Right atrium auricular region (tissue), 2 donors: Measurements from ENCODE around the gene MXRA8. TPM values are rescaled to one million over a fixed set of nuclear protein-coding genes. Genes with fewer than 3 reads are reported as not detected.
A peak's percentile ranks its signal among the peaks of the same experiment; 100 is the strongest.

Experiments used
- DNase-seq: peaks from one replicate; pipeline ENCODE4 v3.0.0-alpha.2; 2019; ENCODE audit warnings: low spot score
- H3K27ac ChIP-seq, 2 donors: fragments of 200-600 bp; sonication (generic); 1 replicate in 1 of 2; 2 replicates in 1 of 2; pipeline ENCODE4 v1.5.1; 2016 to 2019
- H3K27me3 ChIP-seq, 2 donors: fragments of 200-600 bp; sonication (generic); one replicate each; pipeline versions ENCODE4 v1.5.1 to v1.6.0; 2017 to 2019
- H3K36me3 ChIP-seq: fragments of 200-600 bp; sonication (generic); one replicate; pipeline ENCODE4 v1.5.1; 2016
- H3K4me1 ChIP-seq, 2 donors: fragments of 200-600 bp; sonication (generic); one replicate each; pipeline versions ENCODE4 v1.5.1 to v1.6.0; 2017 to 2019
- H3K4me3 ChIP-seq, 2 donors: fragments of 200-600 bp; sonication (generic); 1 replicate in 1 of 2; 2 replicates in 1 of 2; pipeline ENCODE4 v1.5.1; 2017 to 2019; ENCODE audit warnings: mild to moderate bottlenecking in 1 of 2, moderate library complexity in 1 of 2
- H3K9me3 ChIP-seq, 2 donors: fragments of 200-600 bp; sonication (generic); one replicate each; pipeline ENCODE4 v1.5.1; 2019
- CTCF ChIP-seq, 2 donors: fragments of 200-600 bp; sonication (generic); IDR thresholded peaks; one replicate each; pipeline ENCODE4 v1.5.1; 2019; ENCODE audit warnings: antibody characterized with exemption in 2 of 2
- total RNA-seq, 2 donors: library from RNA; depleted of rRNA; stranded (reverse); fragments of >200 nt; gene quantifications; one replicate each; pipeline ENCODE4 v1.1.0, GENCODE V29; 2016

Gene MXRA8
- total RNA-seq, 2 donors from 2014 or later: 53.4 to 58.6 TPM

GRCh38 chr1:1327291-1327690 is 31.1 kb downstream of the MXRA8 start:
- Histone ChIP-seq H3K27ac (no peak overlapping the region), H3K4me1 (peaks cover 0 to 56% of the 10 kb centered on the region in 2 donors), H3K36me3 (peaks cover 23% of the 10 kb centered on the region), H3K9me3 (no peaks in the 10 kb centered on the region), H3K4me3 (no peak overlapping the region), H3K27me3 (no peaks in the 10 kb centered on the region)
- TF ChIP-seq CTCF (IDR thresholded peaks at IDR 0.05): no peak
- no peak for DNase-seq

- no peak for TF ChIP-seq CTCF (IDR thresholded peaks at IDR 0.05)
- peak overlapping the region in 1 of 2 donors; percentile 91 for H3K4me3 ChIP-seq
Measured at GRCh38 chr1:1326075-1326605, 32.2 kb downstream of the MXRA8 start.

GRCh38 chr1:1325288-1326074 is 32.9 kb downstream of the MXRA8 start:
- no peak for DNase-seq
- H3K4me3 ChIP-seq: peak overlapping the region; percentile 91 to 96
- no peaks in the 10 kb centered on the region for H3K9me3 ChIP-seq
- TF ChIP-seq CTCF (IDR thresholded peaks at IDR 0.05): no peak
- peaks cover 24% of the 10 kb centered on the region for H3K36me3 ChIP-seq
- peak overlapping the region; percentile 76 to 91 for H3K27ac ChIP-seq
- no peaks in the 10 kb centered on the region for H3K27me3 ChIP-seq
- H3K4me1 ChIP-seq: peaks cover 0 to 64% of the 10 kb centered on the region in 2 donors

More at GRCh38 chr1:1326075-1326605, 32.2 kb downstream of the MXRA8 start:
- Histone ChIP-seq H3K27me3 (no peaks in the 10 kb centered on the region), H3K36me3 (peaks cover 23% of the 10 kb centered on the region), H3K9me3 (no peaks in the 10 kb centered on the region), H3K4me1 (peaks cover 0 to 64% of the 10 kb centered on the region in 2 donors), H3K27ac (peak overlapping the region; percentile 76 to 91)
- no peak for DNase-seq

- TF ChIP-seq CTCF (IDR thresholded peaks at IDR 0.05): no peak
- peaks cover 0 to 57% of the 10 kb centered on the region in 2 donors for H3K4me1 ChIP-seq
- peak within 1 kb of the TSS; percentile 76 to 91 for H3K27ac ChIP-seq
- DNase-seq: peak; percentile 95
- H3K9me3 ChIP-seq: no peaks in the 10 kb centered on the region
- peak within 1 kb of the TSS; percentile 91 to 96 for H3K4me3 ChIP-seq
- no peaks in the 10 kb centered on the region for H3K27me3 ChIP-seq
- H3K36me3 ChIP-seq: peaks cover 32% of the 10 kb centered on the region
Measured at GRCh38 chr1:1324524-1325287, 33.6 kb downstream of the MXRA8 start, which contains the start of the genes CPTP and INTS11. CPTP (plus strand) TSS chr1:1324802; CDS start chr1:1326911, 2,109 bp downstream. INTS11 (minus strand) TSS chr1:1324660; CDS start chr1:1324608, 52 bp downstream.

- no peaks in the 10 kb centered on the region for H3K27me3 ChIP-seq
- no peaks in the 10 kb centered on the region for H3K9me3 ChIP-seq
- H3K4me1 ChIP-seq: peaks cover 0 to 57% of the 10 kb centered on the region in 2 donors
- no peak for DNase-seq
- H3K36me3 ChIP-seq: peaks cover 38% of the 10 kb centered on the region
- H3K27ac ChIP-seq: peak overlapping the region; percentile 76 to 91
- TF ChIP-seq CTCF (IDR thresholded peaks at IDR 0.05): no peak
- H3K4me3 ChIP-seq: peak overlapping the region; percentile 91 to 96
Measured at GRCh38 chr1:1324084-1324523, 34.3 kb downstream of the MXRA8 start.
